Activated CD4-positive, CD25-positive, alpha-beta regulatory T cell treated with anti-CD3 and anti-CD28 coated beads, Interleukin-2, amount 50 U/mL, for 24 hours (primary cell): ENCODE data around the gene UTS2B.
"Not testable (repeated sequence)": the region's sequence is repeated elsewhere in the genome, so short reads cannot be mapped to it uniquely, and the experiment has no call there.

Experiments
- ATAC-seq, 2 donors: fragments of 150-1000 bp; cut with Tn5 transposase; one replicate each; pipeline ENCODE4 v1.10.0; 2021; ENCODE audit warnings: mild to moderate bottlenecking in 1 of 2, moderate library complexity in 1 of 2

Gene UTS2B

GRCh38 chr3:191275751-191276150 is 54.6 kb downstream of the UTS2B start:
- ATAC-seq: no peak

GRCh38 chr3:191275244-191275643 is 55.1 kb downstream of the UTS2B start:
- not testable (repeated sequence) for ATAC-seq

- peak in 1 of 2 donors; percentile 9 for ATAC-seq
Observed at GRCh38 chr3:191269289-191270085, 60.8 kb downstream of the UTS2B start.

GRCh38 chr3:191268737-191269136 is 61.6 kb downstream of the UTS2B start:
- ATAC-seq: no peak

- ATAC-seq: no peak
Observed at GRCh38 chr3:191263850-191264249, 66.5 kb downstream of the UTS2B start.

GRCh38 chr3:191263365-191263764 is 67.0 kb downstream of the UTS2B start:
- ATAC-seq: peak in 1 of 2 donors; percentile 45

- no peak for ATAC-seq
Observed at GRCh38 chr3:191262650-191263049, 67.7 kb downstream of the UTS2B start.

GRCh38 chr3:191261304-191261638 is 69.1 kb downstream of the UTS2B start:
- no peak for ATAC-seq

- ATAC-seq: no peak
Observed at GRCh38 chr3:191260431-191261303, 69.7 kb downstream of the UTS2B start.

- ATAC-seq: no peak
Observed at GRCh38 chr3:191259486-191259885, 70.8 kb downstream of the UTS2B start.

GRCh38 chr3:191257286-191257685 is 73.0 kb downstream of the UTS2B start:
- no peak for ATAC-seq

GRCh38 chr3:191256405-191256804 is 73.9 kb downstream of the UTS2B start:
- ATAC-seq: no peak

- no peak for ATAC-seq
Observed at GRCh38 chr3:191255156-191255555, 75.2 kb downstream of the UTS2B start.

- ATAC-seq: no peak
Observed at GRCh38 chr3:191254098-191254873, 76.0 kb downstream of the UTS2B start.

GRCh38 chr3:191253089-191253799 is 77.1 kb downstream of the UTS2B start:
- ATAC-seq: no peak

GRCh38 chr3:191246630-191247029 is 83.7 kb downstream of the UTS2B start:
- ATAC-seq: peak in 1 of 2 donors; percentile 35

- ATAC-seq: peak in 1 of 2 donors; percentile 17
Observed at GRCh38 chr3:191246034-191246433, 84.3 kb downstream of the UTS2B start.

- ATAC-seq: no peak
Observed at GRCh38 chr3:191244242-191244867, 86.0 kb downstream of the UTS2B start.

GRCh38 chr3:191240486-191240885 is 89.8 kb downstream of the UTS2B start:
- ATAC-seq: no peak

GRCh38 chr3:191239407-191240031 is 90.8 kb downstream of the UTS2B start:
- no peak for ATAC-seq

- no peak for ATAC-seq
Observed at GRCh38 chr3:191238321-191238817, 92.0 kb downstream of the UTS2B start.
